Activated CD4-positive, alpha-beta T cell treated with anti-CD3 and anti-CD28 coated beads for 36 hours (primary cell): ENCODE data around the gene TMEM161A. TPM values are rescaled to one million over a fixed set of nuclear protein-coding genes. Genes with fewer than 3 reads are reported as not detected.

Experiments used
- ATAC-seq: fragments of 200-7000 bp; cut with Tn5 transposase; one replicate; pipeline ENCODE4 v1.10.0; 2021; ENCODE audit warnings: mild to moderate bottlenecking, moderate library complexity
- CTCF ChIA-PET: fragments of 350-600 bp; sonication (Branson Sonifier 250); formaldehyde crosslinking; loops from one replicate; lab custom pipeline; 2021; ENCODE audit warnings: antibody characterized with exemption; lab: Charles Lee
- POLR2A ChIA-PET: fragments of 350-600 bp; sonication (Branson Sonifier 250); formaldehyde crosslinking; loops from one replicate; lab custom pipeline; 2021; ENCODE audit warnings: antibody characterized with exemption, inconsistent platforms; lab: Charles Lee
- DNase-seq: peaks from one replicate; pipeline ENCODE4 v3.0.0-alpha.2; 2020
- H3K27ac Mint-ChIP-seq: one replicate; pipeline ENCODE4 v1.8.0; 2021; ENCODE audit warnings: mixed read lengths
- H3K27me3 Mint-ChIP-seq: one replicate; pipeline ENCODE4 v1.8.0; 2021; ENCODE audit warnings: mixed read lengths
- H3K36me3 Mint-ChIP-seq: one replicate; pipeline ENCODE4 v1.8.0; 2021; ENCODE audit warnings: low read depth, mixed read lengths
- H3K4me1 Mint-ChIP-seq: one replicate; pipeline ENCODE4 v1.8.0; 2021; ENCODE audit warnings: mixed read lengths
- H3K4me3 Mint-ChIP-seq: one replicate; pipeline ENCODE4 v1.8.0; 2021; ENCODE audit warnings: mild to moderate bottlenecking, moderate library complexity, mixed read lengths
- H3K9me3 Mint-ChIP-seq: one replicate; pipeline ENCODE4 v1.8.0; 2021; ENCODE audit warnings: low read depth, mixed read lengths
- intact Hi-C, 2 experiments: fragments of 100-400 bp; cut with DNase I in 1 of 2; cut with micrococcal nuclease in 1 of 2; formaldehyde crosslinking; loops; one replicate each; pipeline versions ENCODE4 v1.14.2 to v1.15.1; 2022 to 2024; cut with DNase I, micrococcal nuclease
- total RNA-seq, 2 experiments: library from RNA; stranded (reverse); gene quantifications; one replicate each; pipeline ENCODE4 v1.2.3, GENCODE V29; 2021

TMEM161A gene
- total RNA-seq, 2 experiments from 2014 or later = 26.8 to 31.9 TPM

DNA sequence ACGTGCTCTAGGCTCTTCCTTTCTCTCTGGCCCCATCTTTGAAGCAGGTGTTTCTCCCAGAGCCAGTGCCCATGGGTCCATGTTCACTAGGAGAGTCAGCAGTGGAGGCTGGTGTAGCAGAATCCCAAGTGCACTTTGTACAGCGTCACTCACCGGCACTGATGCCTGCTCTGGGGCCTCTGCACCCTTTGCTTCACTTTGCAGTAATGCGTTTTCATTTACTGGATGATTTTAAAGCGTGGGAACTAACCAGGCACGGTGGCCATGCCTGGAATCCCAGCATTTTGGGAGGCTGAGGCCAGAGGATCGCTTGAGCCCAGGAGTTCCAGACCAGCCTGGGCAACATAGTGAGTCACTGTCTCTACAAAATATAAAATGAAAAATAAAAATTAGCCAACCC, 43.8 kb downstream of the TMEM161A start:
- Mint-ChIP-seq H3K27ac (no peak overlapping the region), H3K27me3 (no peaks in the 10 kb centered on the region), H3K36me3 (peaks cover 4% of the 10 kb centered on the region), H3K9me3 (no peaks in the 10 kb centered on the region), H3K4me1 (no peaks in the 10 kb centered on the region), H3K4me3 (no peak overlapping the region)
- intact Hi-C loops = no loop called here
- CTCF ChIA-PET = interaction anchor here (0.6 kb wide), 1 partner anchor 80 kb away, joined by 3 read pairs; no protein-coding TSS in a partner anchor
- DNase-seq (no peak), ATAC-seq (no peak)
- POLR2A ChIA-PET = no interaction called here

DNA sequence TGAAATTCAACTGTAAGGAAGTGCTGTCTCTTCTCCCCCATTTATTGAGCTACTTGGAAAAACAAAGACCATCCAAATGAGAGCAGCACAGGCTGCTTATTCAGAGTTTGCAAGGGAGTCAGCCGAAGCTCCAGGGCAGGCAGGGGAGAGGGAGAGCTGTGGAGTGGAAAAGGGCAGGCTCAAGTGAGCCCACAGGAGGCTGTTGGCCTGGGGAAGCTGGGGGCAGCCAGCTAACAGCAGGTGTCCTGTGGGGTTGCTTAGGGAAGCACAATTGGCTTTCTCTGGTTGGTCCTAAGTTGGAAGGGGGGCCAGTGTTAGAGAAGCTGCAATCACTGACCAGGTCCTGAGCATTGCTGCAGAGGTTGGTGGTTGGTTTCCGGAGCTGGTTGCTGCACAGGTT, 50.6 kb downstream of the TMEM161A start:
- H3K27me3 Mint-ChIP-seq = no peaks in the 10 kb centered on the region
- CTCF ChIA-PET = interaction anchor here (0.5 kb wide), 1 partner anchor 562 kb away, joined by 5 read pairs; no protein-coding TSS in a partner anchor
- intact Hi-C loops = no loop called here
- no peaks in the 10 kb centered on the region for H3K9me3 Mint-ChIP-seq
- H3K36me3 Mint-ChIP-seq = peaks cover 1% of the 10 kb centered on the region
- ATAC-seq = no peak
- no peak for DNase-seq
- POLR2A ChIA-PET = no interaction called here
- H3K27ac Mint-ChIP-seq = no peak overlapping the region
- no peaks in the 10 kb centered on the region for H3K4me1 Mint-ChIP-seq
- H3K4me3 Mint-ChIP-seq = no peak overlapping the region

DNA sequence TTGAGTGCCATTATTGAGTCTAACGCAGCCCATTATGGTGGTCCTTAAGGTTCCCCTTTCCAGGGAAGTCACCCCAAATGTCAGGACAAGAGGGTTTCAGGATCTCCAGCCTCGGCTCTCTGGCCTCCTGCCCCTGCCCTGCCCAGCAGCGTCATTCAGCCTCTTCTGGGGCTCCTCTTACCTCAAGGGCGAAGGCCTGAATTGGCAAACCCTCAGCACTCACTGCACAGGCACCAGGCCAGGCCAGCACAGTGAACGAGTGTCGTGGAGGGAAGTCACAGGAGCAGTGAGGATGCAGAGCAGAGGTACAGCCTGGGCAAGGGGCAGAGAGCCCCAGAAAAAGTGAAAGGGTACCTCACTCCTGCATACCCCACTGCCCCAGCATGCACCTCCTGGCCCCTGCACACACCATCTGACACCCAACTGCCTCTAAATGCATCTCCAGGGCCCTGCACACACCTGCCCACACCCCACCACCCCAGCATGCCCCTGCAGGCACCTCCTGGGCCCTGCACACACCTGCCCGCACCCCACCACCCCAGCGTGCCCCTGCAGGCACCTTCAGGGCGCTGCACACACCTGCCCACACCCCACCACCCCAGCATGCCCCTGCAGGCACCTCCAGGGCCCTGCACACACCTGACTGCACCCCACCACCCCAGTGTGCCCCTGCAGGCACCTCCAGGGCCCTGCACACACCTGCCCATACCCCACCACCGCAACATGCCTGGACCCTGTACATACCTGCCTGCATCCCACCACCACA, 54.7 kb downstream of the TMEM161A start:
- no peaks in the 10 kb centered on the region for H3K4me1 Mint-ChIP-seq
- CTCF ChIA-PET = no interaction called here
- no peaks in the 10 kb centered on the region for H3K9me3 Mint-ChIP-seq
- H3K27ac Mint-ChIP-seq = no peak overlapping the region
- ATAC-seq (no peak), DNase-seq (no peak)
- POLR2A ChIA-PET = no interaction called here
- H3K36me3 Mint-ChIP-seq = peaks cover 4% of the 10 kb centered on the region
- no peak overlapping the region for H3K4me3 Mint-ChIP-seq
- intact Hi-C loops = no loop called here
- H3K27me3 Mint-ChIP-seq = no peaks in the 10 kb centered on the region

DNA sequence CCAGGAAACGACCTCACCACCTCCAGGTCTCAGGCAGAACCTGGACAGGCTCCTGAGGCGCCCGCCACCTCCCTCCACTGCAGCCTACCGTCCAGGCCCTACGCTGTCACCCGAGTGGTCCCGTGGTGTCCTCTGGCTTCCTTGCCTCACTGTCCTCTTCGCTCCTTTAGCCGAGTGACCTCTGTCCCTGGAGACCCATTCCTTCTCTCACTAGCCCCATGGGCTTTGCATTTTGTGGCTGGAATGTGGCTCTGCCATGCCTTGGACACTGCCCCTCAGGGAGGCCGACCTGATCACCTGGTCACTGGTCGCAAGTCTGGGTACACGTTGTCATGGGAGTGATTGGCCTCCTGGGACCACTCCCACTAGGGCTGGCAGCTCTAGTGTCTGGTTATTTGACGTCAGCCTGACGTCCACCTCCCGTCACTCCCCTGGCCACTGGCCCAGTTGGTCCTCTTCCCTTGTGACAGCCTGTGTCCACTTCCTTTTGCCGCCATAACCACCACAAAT, 56.6 kb downstream of the TMEM161A start:
- ChIA-PET CTCF (no interaction called here), POLR2A (no interaction called here)
- Mint-ChIP-seq H3K36me3 (peaks cover 4% of the 10 kb centered on the region), H3K27ac (no peak overlapping the region), H3K9me3 (no peaks in the 10 kb centered on the region), H3K4me3 (no peak overlapping the region), H3K27me3 (no peaks in the 10 kb centered on the region), H3K4me1 (peaks cover 2% of the 10 kb centered on the region)
- ATAC-seq (no peak), DNase-seq (no peak)
- intact Hi-C loops = no loop called here

DNA sequence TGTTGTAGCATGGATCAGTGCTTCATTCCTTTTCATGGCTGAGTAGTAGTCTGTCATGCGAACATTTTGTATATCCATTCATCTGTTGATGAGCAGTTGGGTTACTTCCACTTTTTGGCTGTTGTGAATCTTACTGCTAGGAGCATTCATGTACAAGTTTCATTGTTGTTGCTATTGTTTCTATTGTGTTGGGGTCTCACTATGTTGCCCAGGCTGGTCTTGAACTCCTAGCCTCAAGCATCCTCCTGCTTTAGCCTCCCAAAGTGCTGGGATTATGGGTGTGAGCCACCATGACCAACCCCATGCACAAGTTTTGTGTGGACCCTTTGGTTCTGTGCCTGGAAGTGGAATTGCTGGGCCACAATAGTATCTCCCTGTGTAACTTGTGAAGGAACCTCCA, 58.7 kb downstream of the TMEM161A start:
- peaks cover 4% of the 10 kb centered on the region for H3K36me3 Mint-ChIP-seq
- peaks cover 2% of the 10 kb centered on the region for H3K4me1 Mint-ChIP-seq
- CTCF ChIA-PET = no interaction called here
- no peaks in the 10 kb centered on the region for H3K27me3 Mint-ChIP-seq
- DNase-seq (no peak), ATAC-seq (no peak)
- intact Hi-C loops = no loop called here
- H3K4me3 Mint-ChIP-seq = no peak overlapping the region
- H3K27ac Mint-ChIP-seq = no peak overlapping the region
- H3K9me3 Mint-ChIP-seq = no peaks in the 10 kb centered on the region
- POLR2A ChIA-PET = no interaction called here

DNA sequence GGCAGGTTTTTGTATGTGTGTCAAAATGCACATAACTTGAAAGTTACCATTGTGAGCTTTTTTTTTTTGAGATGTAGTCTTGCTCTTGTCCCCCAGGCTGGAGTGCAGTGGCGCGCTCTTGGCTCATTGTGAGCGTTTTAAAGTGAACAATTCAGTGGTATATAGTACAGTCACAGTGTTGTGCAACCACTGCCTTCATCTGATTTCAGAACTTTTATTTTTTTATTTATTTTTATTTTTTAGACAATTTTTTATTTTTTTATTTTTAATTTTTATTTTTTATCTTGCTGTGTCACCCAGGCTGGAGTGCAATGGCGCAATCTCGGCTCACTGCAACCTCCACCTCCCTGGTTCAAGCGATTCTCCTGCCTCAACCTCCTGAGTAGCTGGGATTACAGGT, 59.5 kb downstream of the TMEM161A start:
- Mint-ChIP-seq H3K4me1 (peaks cover 5% of the 10 kb centered on the region), H3K4me3 (no peak overlapping the region), H3K9me3 (no peaks in the 10 kb centered on the region), H3K36me3 (peaks cover 4% of the 10 kb centered on the region), H3K27ac (no peak overlapping the region), H3K27me3 (no peaks in the 10 kb centered on the region)
- no peak for ATAC-seq
- ChIA-PET CTCF (interaction anchor here (0.6 kb wide), 1 partner anchor 128 kb away, joined by 3 read pairs; no protein-coding TSS in a partner anchor), POLR2A (no interaction called here)
- DNase-seq = no peak
- intact Hi-C loops = no loop called here

DNA sequence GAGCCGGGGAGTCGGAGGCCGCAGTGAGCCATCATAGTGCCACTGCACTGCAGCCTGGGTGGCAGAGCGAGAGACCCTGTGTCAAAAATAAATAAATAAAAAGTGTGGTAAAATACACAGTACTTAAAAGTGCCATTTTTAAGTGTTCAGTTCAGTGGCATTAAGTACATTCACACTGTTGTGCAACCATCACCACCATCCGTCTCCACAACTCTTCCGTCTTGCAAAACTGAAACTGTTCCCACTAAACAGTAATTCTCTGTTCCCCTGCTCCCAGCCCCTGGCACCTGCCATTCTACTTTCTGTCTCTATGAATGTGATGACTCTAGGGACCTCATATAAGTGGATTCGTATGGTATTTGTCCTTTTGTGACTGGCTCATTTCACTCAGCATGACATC, 61.2 kb downstream of the TMEM161A start:
- H3K27me3 Mint-ChIP-seq = no peaks in the 10 kb centered on the region
- H3K4me1 Mint-ChIP-seq = peaks cover 7% of the 10 kb centered on the region
- peaks cover 6% of the 10 kb centered on the region for H3K36me3 Mint-ChIP-seq
- POLR2A ChIA-PET = no interaction called here
- no peak overlapping the region for H3K27ac Mint-ChIP-seq
- H3K9me3 Mint-ChIP-seq = no peaks in the 10 kb centered on the region
- no peak overlapping the region for H3K4me3 Mint-ChIP-seq
- CTCF ChIA-PET = no interaction called here
- ATAC-seq (no peak), DNase-seq (no peak)
- intact Hi-C loops = no loop called here

DNA sequence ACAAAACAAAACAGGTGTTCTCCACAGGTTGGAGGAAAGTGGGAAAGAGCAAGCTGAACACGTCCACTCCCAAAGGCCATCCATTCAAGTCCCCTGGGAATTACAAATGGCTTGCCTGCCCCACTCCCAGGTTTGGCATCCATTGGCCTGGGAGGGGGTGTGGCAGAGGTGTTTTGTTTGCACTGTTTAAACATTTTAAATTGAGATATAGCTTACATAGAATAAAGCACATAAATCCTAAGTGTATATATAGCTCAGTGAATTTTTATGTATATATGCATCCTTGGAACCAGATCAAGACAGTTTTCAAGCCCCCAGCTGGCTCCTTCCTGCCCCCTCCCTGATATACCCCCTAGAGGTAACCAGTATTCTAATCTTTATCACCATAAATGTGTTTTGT, 61.8 kb downstream of the TMEM161A start:
- intact Hi-C loops = no loop called here
- peaks cover 6% of the 10 kb centered on the region for H3K36me3 Mint-ChIP-seq
- H3K27me3 Mint-ChIP-seq = no peaks in the 10 kb centered on the region

DNA sequence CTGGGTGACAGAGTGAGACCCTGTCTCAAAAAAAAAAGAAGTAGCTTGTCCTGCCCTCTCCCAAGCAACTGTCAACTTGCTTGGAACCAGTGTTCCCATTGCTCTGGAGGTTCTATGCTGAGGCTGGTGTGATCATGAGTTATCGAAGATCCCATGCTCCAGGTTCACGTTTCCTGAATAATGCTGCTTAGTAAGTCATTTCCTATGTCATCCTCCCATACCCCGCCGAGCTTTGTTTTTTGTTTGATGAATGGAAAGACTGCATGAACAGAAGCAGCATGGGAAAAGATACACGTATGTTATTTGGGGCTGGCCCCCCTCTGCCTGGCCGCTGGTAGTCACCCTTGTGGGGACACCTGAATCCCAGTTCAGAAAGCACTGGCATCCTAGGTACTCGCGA, 63.2 kb downstream of the TMEM161A start:
- DNase-seq (no peak), ATAC-seq (no peak)
- H3K27ac Mint-ChIP-seq = no peak overlapping the region
- H3K4me1 Mint-ChIP-seq = peaks cover 7% of the 10 kb centered on the region
- H3K9me3 Mint-ChIP-seq = no peaks in the 10 kb centered on the region
- peaks cover 6% of the 10 kb centered on the region for H3K36me3 Mint-ChIP-seq
- CTCF ChIA-PET = no interaction called here
- POLR2A ChIA-PET = no interaction called here
- intact Hi-C loops = no loop called here
- no peaks in the 10 kb centered on the region for H3K27me3 Mint-ChIP-seq
- H3K4me3 Mint-ChIP-seq = no peak overlapping the region

More for the DNA sequence above, 61.8 kb downstream of the TMEM161A start:
- CTCF ChIA-PET = no interaction called here
- no peak overlapping the region for H3K4me3 Mint-ChIP-seq
- ATAC-seq (no peak), DNase-seq (no peak)
- no peaks in the 10 kb centered on the region for H3K9me3 Mint-ChIP-seq
- peaks cover 7% of the 10 kb centered on the region for H3K4me1 Mint-ChIP-seq
- POLR2A ChIA-PET = no interaction called here
- H3K27ac Mint-ChIP-seq = no peak overlapping the region

DNA sequence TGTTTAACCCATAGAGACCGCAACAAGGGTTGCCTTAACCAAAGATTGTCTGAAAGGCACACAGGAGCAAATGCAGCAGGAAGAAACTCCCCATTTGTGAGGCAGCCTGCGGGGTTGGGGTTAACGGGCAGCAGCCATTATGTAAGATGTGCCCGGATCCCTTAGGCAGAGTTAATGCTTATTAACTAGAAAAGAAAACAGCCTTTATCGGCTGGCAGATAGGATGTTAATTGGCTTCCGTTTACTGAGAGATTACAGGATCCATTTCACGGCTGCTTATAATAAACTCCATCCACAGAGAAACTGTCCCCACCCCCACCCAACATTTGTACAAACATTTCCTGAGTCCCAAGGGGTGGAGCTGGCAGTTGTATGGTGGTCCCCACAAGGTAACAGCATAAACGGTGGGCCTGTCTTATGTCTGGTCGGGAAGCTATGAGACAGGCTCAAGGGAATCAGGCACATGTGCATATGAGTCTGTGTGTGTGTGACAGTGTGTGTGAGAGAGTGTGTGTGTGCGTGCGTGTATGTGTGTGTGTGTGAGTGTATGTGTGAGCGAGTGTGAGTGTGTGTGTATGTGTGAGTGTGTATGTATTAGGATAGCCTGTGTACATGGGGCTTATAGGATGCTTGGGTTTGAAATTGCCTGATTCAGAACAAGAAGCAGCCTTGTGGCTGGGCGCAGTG, 63.9 kb downstream of the TMEM161A start:
- H3K4me3 Mint-ChIP-seq = no peak overlapping the region
- H3K27me3 Mint-ChIP-seq = no peaks in the 10 kb centered on the region
- peaks cover 9% of the 10 kb centered on the region for H3K4me1 Mint-ChIP-seq
- no peak overlapping the region for H3K27ac Mint-ChIP-seq
- no peak for DNase-seq
- ChIA-PET POLR2A (no interaction called here), CTCF (no interaction called here)
- no peak for ATAC-seq
- intact Hi-C loops = no loop called here
- H3K36me3 Mint-ChIP-seq = peaks cover 3% of the 10 kb centered on the region
- H3K9me3 Mint-ChIP-seq = no peaks in the 10 kb centered on the region

DNA sequence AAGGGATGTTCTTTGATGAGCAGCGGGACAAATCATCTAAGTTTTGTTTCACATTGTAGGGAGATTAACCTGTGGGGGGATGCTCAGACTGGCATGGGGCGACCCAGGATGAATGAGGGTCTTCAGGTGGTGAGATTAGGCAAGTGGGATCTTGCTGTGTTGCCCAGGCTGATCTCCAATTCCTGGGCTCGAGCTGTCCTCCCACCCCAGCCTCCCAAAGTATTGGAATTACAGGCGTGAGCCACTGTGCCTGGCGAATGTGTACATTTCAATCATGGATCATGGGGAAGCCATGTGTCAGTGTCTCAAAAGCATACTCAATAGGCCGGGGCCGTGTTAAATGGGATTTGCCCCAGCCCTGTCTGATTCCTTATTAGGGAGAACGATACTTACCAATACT, 66.4 kb downstream of the TMEM161A start:
- Mint-ChIP-seq H3K36me3 (peaks cover 2% of the 10 kb centered on the region), H3K27ac (no peak overlapping the region), H3K27me3 (no peaks in the 10 kb centered on the region), H3K9me3 (no peaks in the 10 kb centered on the region), H3K4me1 (peaks cover 18% of the 10 kb centered on the region), H3K4me3 (no peak overlapping the region)
- intact Hi-C loops = no loop called here
- DNase-seq (no peak), ATAC-seq (no peak)
- ChIA-PET POLR2A (no interaction called here), CTCF (no interaction called here)
